Glutamatergic neuron (in vitro differentiated cells): ENCODE results near the gene WDR3. TPM values are rescaled to one million over a fixed set of nuclear protein-coding genes. Genes with fewer than 3 reads are reported as not detected.
A peak's percentile ranks its signal among the peaks of the same experiment; 100 is the strongest.

ENCODE experiments used
- DNase-seq: peaks from one replicate; pipeline ENCODE4 v3.0.0; 2022
- H3K27ac Mint-ChIP-seq: one replicate; pipeline ENCODE4 v1.8.0; 2020; ENCODE audit warnings: mild to moderate bottlenecking, mixed read lengths, inconsistent platforms; ENCODE audit not compliant: unreplicated experiment
- H3K27me3 Mint-ChIP-seq: one replicate; pipeline ENCODE4 v1.8.0; 2020; ENCODE audit warnings: mild to moderate bottlenecking, moderate library complexity, mixed read lengths, inconsistent platforms; ENCODE audit not compliant: unreplicated experiment
- H3K36me3 Mint-ChIP-seq: one replicate; pipeline ENCODE4 v1.8.0; 2020; ENCODE audit warnings: mild to moderate bottlenecking, mixed read lengths, inconsistent platforms; ENCODE audit not compliant: unreplicated experiment
- H3K4me1 Mint-ChIP-seq: one replicate; pipeline ENCODE4 v1.8.0; 2020; ENCODE audit warnings: mild to moderate bottlenecking, low read depth, mixed read lengths, inconsistent platforms; ENCODE audit not compliant: unreplicated experiment
- H3K4me3 Mint-ChIP-seq: one replicate; pipeline ENCODE4 v1.8.0; 2020; ENCODE audit warnings: mild to moderate bottlenecking, mixed read lengths, inconsistent platforms; ENCODE audit not compliant: unreplicated experiment
- H3K9me3 Mint-ChIP-seq: one replicate; pipeline ENCODE4 v1.8.0; 2020; ENCODE audit warnings: mild to moderate bottlenecking, moderate library complexity, mixed read lengths, inconsistent platforms; ENCODE audit not compliant: unreplicated experiment
- total RNA-seq: library from RNA; stranded (reverse); fragmentation: NEBNext Ultra II Directional; extraction: Animal tissue kit (Norgen Biotek cat#: 25700); gene quantifications from one replicate; pipeline ENCODE4 v1.2.1, GENCODE V29; 2021; ENCODE audit not compliant: unreplicated experiment
- TF ChIP-seq, protein P1 (sequence below): fragments of 200-600 bp; sonication (generic); IDR thresholded peaks from one replicate; pipeline ENCODE4 v1.5.0; 2021; ENCODE audit not compliant: partially characterized antibody, unreplicated experiment

Gene WDR3
- total RNA-seq, 1 donor from 2014 or later, result 22.2 TPM

GRCh38 chr1:117892512-117892911, 37.0 kb upstream of the WDR3 start:
- DNase-seq, result no peak
- H3K27me3 Mint-ChIP-seq, result no peaks in the 10 kb centered on the region
- no peaks in the 10 kb centered on the region for H3K36me3 Mint-ChIP-seq
- H3K27ac Mint-ChIP-seq, result no peak overlapping the region
- no peaks in the 10 kb centered on the region for H3K9me3 Mint-ChIP-seq
- TF ChIP-seq, protein P1, sequence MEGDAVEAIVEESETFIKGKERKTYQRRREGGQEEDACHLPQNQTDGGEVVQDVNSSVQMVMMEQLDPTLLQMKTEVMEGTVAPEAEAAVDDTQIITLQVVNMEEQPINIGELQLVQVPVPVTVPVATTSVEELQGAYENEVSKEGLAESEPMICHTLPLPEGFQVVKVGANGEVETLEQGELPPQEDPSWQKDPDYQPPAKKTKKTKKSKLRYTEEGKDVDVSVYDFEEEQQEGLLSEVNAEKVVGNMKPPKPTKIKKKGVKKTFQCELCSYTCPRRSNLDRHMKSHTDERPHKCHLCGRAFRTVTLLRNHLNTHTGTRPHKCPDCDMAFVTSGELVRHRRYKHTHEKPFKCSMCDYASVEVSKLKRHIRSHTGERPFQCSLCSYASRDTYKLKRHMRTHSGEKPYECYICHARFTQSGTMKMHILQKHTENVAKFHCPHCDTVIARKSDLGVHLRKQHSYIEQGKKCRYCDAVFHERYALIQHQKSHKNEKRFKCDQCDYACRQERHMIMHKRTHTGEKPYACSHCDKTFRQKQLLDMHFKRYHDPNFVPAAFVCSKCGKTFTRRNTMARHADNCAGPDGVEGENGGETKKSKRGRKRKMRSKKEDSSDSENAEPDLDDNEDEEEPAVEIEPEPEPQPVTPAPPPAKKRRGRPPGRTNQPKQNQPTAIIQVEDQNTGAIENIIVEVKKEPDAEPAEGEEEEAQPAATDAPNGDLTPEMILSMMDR, result no peak
- H3K4me3 Mint-ChIP-seq, result no peak overlapping the region
- H3K4me1 Mint-ChIP-seq, result peaks cover 10% of the 10 kb centered on the region

DNA sequence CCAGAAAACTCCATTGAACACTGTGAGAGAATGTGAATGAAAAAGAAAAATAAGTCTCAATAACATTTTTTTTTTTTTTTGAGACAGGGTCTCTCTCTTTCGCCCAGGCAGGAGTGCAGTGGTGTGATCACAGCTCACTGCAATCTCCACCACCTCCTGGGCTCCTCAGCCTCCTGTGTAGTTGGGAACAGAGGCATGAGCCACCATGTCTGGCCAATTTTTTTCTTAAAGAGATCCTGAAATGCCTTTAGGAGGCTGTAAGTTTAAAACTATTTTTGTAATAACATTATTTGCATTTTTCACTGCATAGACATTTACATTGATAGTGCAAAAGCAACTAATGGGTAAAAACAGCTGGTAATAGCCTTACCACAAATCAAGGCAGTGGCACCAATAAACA, 35.5 kb upstream of the WDR3 start:
- Mint-ChIP-seq H3K27me3 (no peaks in the 10 kb centered on the region), H3K4me1 (peaks cover 10% of the 10 kb centered on the region), H3K4me3 (no peak overlapping the region), H3K9me3 (no peaks in the 10 kb centered on the region), H3K27ac (no peak overlapping the region), H3K36me3 (no peaks in the 10 kb centered on the region)
- TF ChIP-seq, protein P1, result no peak
- no peak for DNase-seq

GRCh38 chr1:117895482-117896114, 33.9 kb upstream of the WDR3 start:
- Mint-ChIP-seq H3K9me3 (no peaks in the 10 kb centered on the region), H3K27me3 (no peaks in the 10 kb centered on the region), H3K4me1 (peaks cover 10% of the 10 kb centered on the region), H3K27ac (peak overlapping the region; percentile 71), H3K4me3 (peak overlapping the region; percentile 6), H3K36me3 (no peaks in the 10 kb centered on the region)
- DNase-seq, result peak; percentile 56
- TF ChIP-seq, protein P1, result peak; percentile 87

DNA sequence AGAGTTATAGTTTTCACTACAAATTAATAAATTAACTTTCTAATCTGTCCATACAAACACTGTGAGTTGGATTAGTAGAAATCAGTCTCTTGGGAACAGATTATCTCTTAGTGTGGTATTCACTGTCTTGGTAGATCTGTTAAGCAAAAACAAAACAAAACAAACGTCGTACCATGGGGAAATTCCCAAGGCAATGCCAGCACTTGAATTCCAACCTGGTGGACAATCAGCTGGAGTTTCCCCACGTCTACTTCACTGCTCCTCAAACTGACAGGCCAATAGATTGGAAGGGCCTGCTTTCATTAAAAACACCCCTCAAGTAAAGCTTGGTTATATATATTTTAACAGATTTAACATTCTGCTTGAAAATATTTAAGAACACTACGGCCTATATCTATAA, 32.0 kb upstream of the WDR3 start:
- H3K9me3 Mint-ChIP-seq, result no peaks in the 10 kb centered on the region
- no peaks in the 10 kb centered on the region for H3K27me3 Mint-ChIP-seq
- peaks cover 10% of the 10 kb centered on the region for H3K4me1 Mint-ChIP-seq
- TF ChIP-seq, protein P1, result no peak
- H3K4me3 Mint-ChIP-seq, result no peak overlapping the region
- DNase-seq, result no peak
- H3K36me3 Mint-ChIP-seq, result no peaks in the 10 kb centered on the region
- H3K27ac Mint-ChIP-seq, result no peak overlapping the region

DNA sequence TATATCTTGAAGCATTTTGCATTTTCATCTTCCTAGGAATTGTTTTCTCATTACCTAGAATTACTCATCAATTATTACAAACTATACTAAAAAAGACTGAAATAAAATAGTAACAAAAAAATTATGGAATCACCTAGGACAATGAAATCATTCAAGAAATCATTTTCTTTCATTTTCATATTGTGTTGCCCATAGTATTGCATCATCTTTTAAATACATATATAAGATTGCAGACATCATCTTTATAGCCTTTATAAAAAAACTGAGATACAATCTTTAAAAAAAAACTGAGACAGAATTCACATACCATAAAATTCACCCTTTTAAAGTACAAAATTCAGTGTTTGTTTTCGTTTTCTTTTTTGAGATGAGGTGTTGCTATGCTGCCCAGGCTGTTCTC, 29.7 kb upstream of the WDR3 start:
- H3K36me3 Mint-ChIP-seq, result no peaks in the 10 kb centered on the region
- H3K27ac Mint-ChIP-seq, result no peak overlapping the region
- TF ChIP-seq, protein P1, result no peak
- peaks cover 10% of the 10 kb centered on the region for H3K4me1 Mint-ChIP-seq
- peaks cover 1% of the 10 kb centered on the region for H3K27me3 Mint-ChIP-seq
- no peaks in the 10 kb centered on the region for H3K9me3 Mint-ChIP-seq
- H3K4me3 Mint-ChIP-seq, result no peak overlapping the region
- DNase-seq, result no peak
